Measurements from ENCODE around the gene ATP8B2.

Gene ATP8B2

DNA sequence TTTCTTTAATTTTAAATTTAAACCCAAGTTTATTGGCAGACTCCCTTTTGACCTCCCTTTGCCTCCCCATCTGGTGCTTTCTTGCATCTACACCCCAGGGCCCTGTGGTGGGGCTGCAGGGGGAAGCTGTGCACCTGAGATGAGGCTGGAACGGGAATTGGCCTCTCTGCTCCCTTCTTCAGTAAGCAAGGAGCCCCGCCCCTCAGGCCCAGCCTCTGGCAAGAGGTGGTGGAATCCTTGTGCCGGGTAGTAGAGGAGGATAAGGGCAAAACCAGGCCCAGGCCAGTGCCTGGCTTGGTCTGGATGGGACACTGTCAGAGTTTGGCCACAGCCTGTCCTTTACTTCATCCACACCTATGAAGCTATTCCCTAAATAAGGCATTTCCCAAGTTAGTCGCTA lies 25.1 kb downstream of the ATP8B2 start:
- TF ChIP-seq, protein P1, sequence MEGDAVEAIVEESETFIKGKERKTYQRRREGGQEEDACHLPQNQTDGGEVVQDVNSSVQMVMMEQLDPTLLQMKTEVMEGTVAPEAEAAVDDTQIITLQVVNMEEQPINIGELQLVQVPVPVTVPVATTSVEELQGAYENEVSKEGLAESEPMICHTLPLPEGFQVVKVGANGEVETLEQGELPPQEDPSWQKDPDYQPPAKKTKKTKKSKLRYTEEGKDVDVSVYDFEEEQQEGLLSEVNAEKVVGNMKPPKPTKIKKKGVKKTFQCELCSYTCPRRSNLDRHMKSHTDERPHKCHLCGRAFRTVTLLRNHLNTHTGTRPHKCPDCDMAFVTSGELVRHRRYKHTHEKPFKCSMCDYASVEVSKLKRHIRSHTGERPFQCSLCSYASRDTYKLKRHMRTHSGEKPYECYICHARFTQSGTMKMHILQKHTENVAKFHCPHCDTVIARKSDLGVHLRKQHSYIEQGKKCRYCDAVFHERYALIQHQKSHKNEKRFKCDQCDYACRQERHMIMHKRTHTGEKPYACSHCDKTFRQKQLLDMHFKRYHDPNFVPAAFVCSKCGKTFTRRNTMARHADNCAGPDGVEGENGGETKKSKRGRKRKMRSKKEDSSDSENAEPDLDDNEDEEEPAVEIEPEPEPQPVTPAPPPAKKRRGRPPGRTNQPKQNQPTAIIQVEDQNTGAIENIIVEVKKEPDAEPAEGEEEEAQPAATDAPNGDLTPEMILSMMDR (IDR thresholded peaks at IDR 0.05; ENCODE audit: borderline replicate concordance, extremely low read depth, low read length, poor library complexity, severe bottlenecking) = no peak
- TF ChIP-seq EZH2 (IDR thresholded peaks at IDR 0.05; ENCODE audit: borderline replicate concordance, low read depth, low read length, severe bottlenecking) = no peak
- Histone ChIP-seq H3K9me3 (ENCODE audit: insufficient read depth, low read length, severe bottlenecking) (no peaks in the 10 kb centered on the region), H3K36me3 (ENCODE audit: insufficient read depth, low read length) (peaks cover 36% of the 10 kb centered on the region), H3K4me2 (ENCODE audit: insufficient read depth, low read length) (no peak overlapping the region), H3K4me1 (ENCODE audit: insufficient read depth, low read length) (peaks cover 4% of the 10 kb centered on the region), H3K27ac (ENCODE audit: low read length) (no peak overlapping the region), H3K79me2 (ENCODE audit: insufficient read depth, low read length) (no peaks in the 10 kb centered on the region), H2AFZ (ENCODE audit: low read depth, low read length) (no peak overlapping the region), H4K20me1 (ENCODE audit: insufficient read depth, low read length) (peaks cover 4% of the 10 kb centered on the region), H3K4me3 (ENCODE audit: low read depth in 1 of 2, low read length in 2 of 2) (no peak overlapping the region), H3K27me3 (ENCODE audit: insufficient read depth, low read length, poor library complexity) (peaks cover 27% of the 10 kb centered on the region), H3K9ac (ENCODE audit: low read depth, low read length) (no peak overlapping the region)
- DNase-seq (no peak), ATAC-seq (ENCODE audit: insufficient read depth, low read depth) (no peak)

DNA sequence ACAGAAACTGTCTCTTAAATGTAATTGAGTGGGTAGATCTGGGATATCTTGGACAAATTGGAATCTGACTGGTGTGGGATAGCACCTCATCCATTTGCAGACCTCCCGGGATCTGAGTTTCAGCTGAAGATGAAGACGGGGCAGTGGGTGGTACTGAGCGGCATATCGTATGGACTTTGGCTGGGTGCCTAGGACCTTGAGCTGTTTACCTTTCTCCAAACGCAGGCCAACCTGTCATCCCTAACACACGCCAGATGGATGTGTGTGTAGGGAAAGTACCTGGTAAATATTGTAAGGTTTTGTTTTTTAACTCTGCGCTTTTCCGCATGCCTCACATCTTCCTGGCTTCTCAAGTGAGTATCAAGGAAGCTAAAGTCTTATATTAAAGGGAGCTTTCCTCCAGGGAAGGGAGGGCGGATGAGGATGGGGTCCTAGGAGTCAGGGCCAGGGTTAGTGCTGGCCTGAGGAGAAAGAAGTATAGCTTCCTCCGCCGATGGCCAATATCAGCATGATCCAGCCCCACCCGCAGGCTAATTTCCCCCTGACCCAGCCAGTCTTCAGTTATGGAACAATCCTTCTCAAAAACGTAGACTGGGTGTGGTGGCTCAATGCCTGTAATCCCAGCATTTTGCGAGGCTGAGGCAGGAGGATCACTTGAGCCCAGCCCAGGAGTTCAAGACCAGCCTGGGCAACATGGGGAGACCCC lies 26.2 kb downstream of the ATP8B2 start:
- H3K4me2 ChIP-seq (ENCODE audit: insufficient read depth, low read length) = no peak overlapping the region
- H3K4me3 ChIP-seq (ENCODE audit: low read depth in 1 of 2, low read length in 2 of 2) = no peak overlapping the region
- no peak overlapping the region for H2AFZ ChIP-seq (ENCODE audit: low read depth, low read length)
- ATAC-seq (ENCODE audit: insufficient read depth, low read depth) = no peak
- H4K20me1 ChIP-seq (ENCODE audit: insufficient read depth, low read length) = peaks cover 4% of the 10 kb centered on the region
- DNase-seq = no peak
- H3K4me1 ChIP-seq (ENCODE audit: insufficient read depth, low read length) = peaks cover 4% of the 10 kb centered on the region
- TF ChIP-seq, protein P1 (IDR thresholded peaks at IDR 0.05; ENCODE audit: borderline replicate concordance, extremely low read depth, low read length, poor library complexity, severe bottlenecking) = no peak
- TF ChIP-seq EZH2 (IDR thresholded peaks at IDR 0.05; ENCODE audit: borderline replicate concordance, low read depth, low read length, severe bottlenecking) = no peak
- H3K79me2 ChIP-seq (ENCODE audit: insufficient read depth, low read length) = no peaks in the 10 kb centered on the region
- H3K9ac ChIP-seq (ENCODE audit: low read depth, low read length) = no peak overlapping the region
- no peaks in the 10 kb centered on the region for H3K9me3 ChIP-seq (ENCODE audit: insufficient read depth, low read length, severe bottlenecking)
- H3K36me3 ChIP-seq (ENCODE audit: insufficient read depth, low read length) = peaks cover 25% of the 10 kb centered on the region
- H3K27ac ChIP-seq (ENCODE audit: low read length) = no peak overlapping the region
- peaks cover 30% of the 10 kb centered on the region for H3K27me3 ChIP-seq (ENCODE audit: insufficient read depth, low read length, poor library complexity)

DNA sequence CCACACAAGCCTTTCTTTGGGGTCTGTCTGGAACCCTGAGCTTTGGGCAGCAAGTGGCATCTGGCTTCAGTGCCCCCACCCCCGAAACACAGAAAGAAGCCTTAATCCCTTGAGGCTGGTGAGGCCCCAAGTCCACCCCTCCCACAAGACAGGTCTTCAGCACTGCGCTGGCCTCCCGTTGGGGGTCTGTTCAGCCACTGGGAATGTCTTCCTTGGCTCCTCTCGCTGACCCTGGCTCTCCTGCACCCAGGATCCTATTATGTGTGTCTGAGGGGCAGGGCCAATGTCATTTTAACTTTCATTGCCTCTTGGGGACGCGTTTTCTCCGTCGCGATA lies 26.9 kb downstream of the ATP8B2 start:
- H3K27me3 ChIP-seq (ENCODE audit: insufficient read depth, low read length, poor library complexity) = peaks cover 30% of the 10 kb centered on the region
- no peak overlapping the region for H2AFZ ChIP-seq (ENCODE audit: low read depth, low read length)
- ATAC-seq (ENCODE audit: insufficient read depth, low read depth) (no peak), DNase-seq (no peak)
- no peak overlapping the region for H3K27ac ChIP-seq (ENCODE audit: low read length)
- no peaks in the 10 kb centered on the region for H3K79me2 ChIP-seq (ENCODE audit: insufficient read depth, low read length)
- H4K20me1 ChIP-seq (ENCODE audit: insufficient read depth, low read length) = peaks cover 4% of the 10 kb centered on the region
- no peak overlapping the region for H3K4me2 ChIP-seq (ENCODE audit: insufficient read depth, low read length)
- no peak overlapping the region for H3K4me3 ChIP-seq (ENCODE audit: low read depth in 1 of 2, low read length in 2 of 2)
- TF ChIP-seq EZH2 (IDR thresholded peaks at IDR 0.05; ENCODE audit: borderline replicate concordance, low read depth, low read length, severe bottlenecking) = no peak
- TF ChIP-seq, protein P1 (IDR thresholded peaks at IDR 0.05; ENCODE audit: borderline replicate concordance, extremely low read depth, low read length, poor library complexity, severe bottlenecking) = no peak
- H3K9me3 ChIP-seq (ENCODE audit: insufficient read depth, low read length, severe bottlenecking) = no peaks in the 10 kb centered on the region
- peaks cover 21% of the 10 kb centered on the region for H3K36me3 ChIP-seq (ENCODE audit: insufficient read depth, low read length)
- peaks cover 4% of the 10 kb centered on the region for H3K4me1 ChIP-seq (ENCODE audit: insufficient read depth, low read length)
- H3K9ac ChIP-seq (ENCODE audit: low read depth, low read length) = no peak overlapping the region

Data from DND-41 (cell line).